A673 (cell line): Measurements from ENCODE around the gene UQCRFS1. TPM values are rescaled to one million over a fixed set of nuclear protein-coding genes. Genes with fewer than 3 reads are reported as not detected.
"Not testable (repeated sequence)": the region's sequence is repeated elsewhere in the genome, so short reads cannot be mapped to it uniquely, and the experiment has no call there.

Experiments used
- BruUV-seq: library from RNA; stranded (reverse); fragments of 400-500 nt; replicated peaks from 2 replicates; lab custom pipeline; 2021; lab: Mats Ljungman, UMichigan
- CTCF ChIA-PET: fragments of 300-600 bp; sonication (Branson Sonifier 250); formaldehyde crosslinking; loops from one replicate; lab custom pipeline; 2022; ENCODE audit warnings: antibody characterized with exemption; lab: Charles Lee
- POLR2A ChIA-PET: fragments of 300-600 bp; sonication (Branson Sonifier 250); formaldehyde crosslinking; loops from one replicate; lab custom pipeline; 2022; ENCODE audit warnings: antibody characterized with exemption; ENCODE audit not compliant: low non-redundant PET; lab: Charles Lee
- DNase-seq: peaks from one replicate; pipeline ENCODE4 v3.0.0-alpha.2; 2015; ENCODE audit warnings: low spot score
- H3K27ac ChIP-seq: fragments of 200-600 bp; sonication (generic); 2 replicates; pipeline ENCODE4 v1.5.1; 2016; ENCODE audit warnings: mixed run types, low read depth, mild to moderate bottlenecking, mixed read lengths, antibody characterized with exemption, low read length; ENCODE audit not compliant: poor library complexity, severe bottlenecking
- H3K27me3 ChIP-seq: fragments of 200-600 bp; sonication (generic); replicated peaks from 2 replicates; pipeline ENCODE4 v1.6.1; 2017; ENCODE audit warnings: mixed run types, low read depth, mild to moderate bottlenecking, mixed read lengths, antibody characterized with exemption, low read length; ENCODE audit not compliant: insufficient read depth, poor library complexity
- H3K36me3 ChIP-seq: fragments of 200-600 bp; sonication (generic); 2 replicates; pipeline ENCODE4 v1.6.1; 2016; ENCODE audit warnings: mixed run types, mild to moderate bottlenecking, mixed read lengths, antibody characterized with exemption, low read length; ENCODE audit not compliant: insufficient read depth, poor library complexity, severe bottlenecking
- H3K4me1 ChIP-seq: fragments of 200-600 bp; sonication (generic); 2 replicates; pipeline ENCODE4 v1.6.1; 2017; ENCODE audit warnings: mixed run types, mild to moderate bottlenecking, mixed read lengths, antibody characterized with exemption, low read length; ENCODE audit not compliant: insufficient read depth, poor library complexity, severe bottlenecking
- H3K4me3 ChIP-seq: fragments of 200-600 bp; sonication (generic); 2 replicates; pipeline ENCODE4 v1.5.1; 2016; ENCODE audit warnings: low read depth, mixed run types, mild to moderate bottlenecking, mixed read lengths, low read length; ENCODE audit not compliant: poor library complexity, severe bottlenecking
- H3K9me3 ChIP-seq: fragments of 200-600 bp; sonication (generic); 2 replicates; pipeline ENCODE4 v1.6.1; 2016; ENCODE audit warnings: mixed run types, low read depth, mild to moderate bottlenecking, mixed read lengths, antibody characterized with exemption, low read length; ENCODE audit not compliant: poor library complexity, severe bottlenecking
- CTCF ChIP-seq: fragments of 300-800, 200-600 bp; sonication (generic); conservative IDR thresholded peaks from 2 replicates; pipeline ENCODE4 v1.5.1; 2017; ENCODE audit warnings: low read depth, mild to moderate bottlenecking, antibody characterized with exemption, low read length, moderate library complexity, mixed read lengths
- EZH2 ChIP-seq: fragments of 200-600 bp; sonication (generic); IDR thresholded peaks from 2 replicates; pipeline ENCODE4 v1.6.1; 2017; ENCODE audit warnings: borderline replicate concordance, low read depth, mild to moderate bottlenecking, mixed read lengths, antibody characterized with exemption, low read length; ENCODE audit not compliant: poor library complexity, severe bottlenecking
- intact Hi-C: fragments of 100-400 bp; cut with micrococcal nuclease; formaldehyde crosslinking; loops from one replicate; pipeline ENCODE4 v1.10.0; 2022; ENCODE audit not compliant: unreplicated experiment
- total RNA-seq: library from RNA; stranded (reverse); gene quantifications from 2 replicates; pipeline ENCODE4 v1.2.3, GENCODE V29; 2021

Gene UQCRFS1
- total RNA-seq, 1 experiment from 2014 or later, result 47.3 TPM

- DNase-seq, result no peak
- Histone ChIP-seq H3K27ac (no peak overlapping the region), H3K4me1 (no peaks in the 10 kb centered on the region), H3K27me3 (no peaks in the 10 kb centered on the region), H3K9me3 (no peaks in the 10 kb centered on the region), H3K36me3 (no peaks in the 10 kb centered on the region), H3K4me3 (no peak overlapping the region)
- CTCF ChIA-PET, result no interaction called here
- intact Hi-C loops, result no loop called here
- TF ChIP-seq EZH2 (no peak), CTCF (no peak)
- POLR2A ChIA-PET, result no interaction called here
- no TSS peak for BruUV-seq
Measured at GRCh38 chr19:29255912-29256311, 43.0 kb upstream of the UQCRFS1 start.

- Histone ChIP-seq H3K27ac (no peak overlapping the region), H3K4me3 (no peak overlapping the region), H3K36me3 (no peaks in the 10 kb centered on the region), H3K4me1 (no peaks in the 10 kb centered on the region), H3K9me3 (no peaks in the 10 kb centered on the region), H3K27me3 (no peaks in the 10 kb centered on the region)
- ChIA-PET CTCF (no interaction called here), POLR2A (no interaction called here)
- TF ChIP-seq EZH2 (no peak), CTCF (no peak)
- no peak for DNase-seq
- intact Hi-C loops, result no loop called here
- no TSS peak for BruUV-seq
Measured at GRCh38 chr19:29255006-29255405, 42.1 kb upstream of the UQCRFS1 start.

GRCh38 chr19:29249798-29250197, 36.8 kb upstream of the UQCRFS1 start:
- H3K27me3 ChIP-seq, H3K4me1 ChIP-seq, CTCF ChIA-PET, H3K27ac ChIP-seq, H3K9me3 ChIP-seq, POLR2A ChIA-PET, H3K4me3 ChIP-seq, BruUV-seq, DNase-seq, H3K36me3 ChIP-seq, intact Hi-C loops: not testable (repeated sequence)

GRCh38 chr19:29248332-29248844, 35.4 kb upstream of the UQCRFS1 start:
- Histone ChIP-seq H3K4me1 (peaks cover 6% of the 10 kb centered on the region), H3K27ac (no peak overlapping the region), H3K27me3 (no peaks in the 10 kb centered on the region), H3K4me3 (no peak overlapping the region), H3K36me3 (no peaks in the 10 kb centered on the region), H3K9me3 (no peaks in the 10 kb centered on the region)
- ChIA-PET POLR2A (no interaction called here), CTCF (no interaction called here)
- BruUV-seq, result no TSS peak
- DNase-seq, result no peak
- TF ChIP-seq CTCF, result no peak
- TF ChIP-seq EZH2, result no peak
- intact Hi-C loops, result no loop called here
